ENCODE measurements around the gene WDR47. TPM values are rescaled to one million over a fixed set of nuclear protein-coding genes. Genes with fewer than 3 reads are reported as not detected.

Gene WDR47
- polyA plus RNA-seq, 2 of the 4 experiments (the other 2 are of a cell fraction), result 5.5 to 10.8 TPM

- peak overlapping the region; percentile 78 for H3K4me3 ChIP-seq
- peaks cover 12% of the 10 kb centered on the region for H3K4me1 ChIP-seq
- ATAC-seq, result peak; percentile 71 to 76
- peak overlapping the region; percentile 95 for H3K27ac ChIP-seq
- FAIRE-seq, result no peak
- POLR2A ChIA-PET, result interaction anchor here (1.2 to 3.0 kb wide), 3 partner anchors 11 to 14 kb away, joined by 5 to 51 read pairs (median 10); partner anchors contain the start of gene TAF13
- CTCF ChIA-PET, result interaction anchor here (0.5 to 2.8 kb wide), 18 partner anchors 8 to 577 kb away, joined by 3 to 20 read pairs (median 4); partner anchors contain the start of genes CLCC1 and TAF13
- TF ChIP-seq SREBF2 (IDR thresholded peaks at IDR 0.05) (no peak), RNF2 (IDR thresholded peaks at IDR 0.05; ENCODE audit: borderline replicate concordance, low read depth) (no peak), HEYL (CRISPR knock-in tag; IDR thresholded peaks at IDR 0.05) (no peak), RAD21 (conservative IDR thresholded peaks at IDR 0.05 in 1 of 2, IDR thresholded peaks at IDR 0.05 in 1 of 2) (peak; percentile 47 to 51), MAX (IDR thresholded peaks at IDR 0.05) (0 out of 2 replicates have a peak, but pooled peaks have one; percentile 16), SMC3 (IDR thresholded peaks at IDR 0.05) (peak; percentile 61), KDM5A (IDR thresholded peaks at IDR 0.05) (no peak), FOSL2 (IDR thresholded peaks at IDR 0.05) (no peak), FOSL2 (CRISPR knock-in tag; IDR thresholded peaks at IDR 0.05) (no peak), CHD4 (IDR thresholded peaks at IDR 0.05; ENCODE audit: borderline replicate concordance) (no peak), CTCF (IDR thresholded peaks at IDR 0.05) (peak; percentile 66)
- peak; percentile 70 to 85 for DNase-seq (ENCODE audit: low read depth in 1 of 2, low spot score in 1 of 2)
- no peaks in the 10 kb centered on the region for H3K9me3 ChIP-seq
- WGBS (ENCODE audit: missing lambda C conversion rate), result 25% methylated on average over 31 of the region's 31 CpGs
- H3K4me2 ChIP-seq, result peak overlapping the region; percentile 96
These were observed 47.5 kb upstream of the WDR47 start for GRCh38 chr1:109089242-109090015.

- CTCF ChIA-PET, result interaction anchor here (1.0 to 2.1 kb wide), 4 partner anchors 9 to 28 kb away, joined by 3 to 7 read pairs (median 6); partner anchors contain the start of gene TAF13
- ATAC-seq, result no peak
- Histone ChIP-seq H3K4me2 (no peak overlapping the region), H3K4me3 (no peak overlapping the region), H3K9me3 (no peaks in the 10 kb centered on the region), H3K4me1 (no peaks in the 10 kb centered on the region), H3K27ac (no peak overlapping the region)
- WGBS (ENCODE audit: missing lambda C conversion rate), result 86% methylated on average over 13 of the region's 13 CpGs
- POLR2A ChIA-PET, result interaction anchor here (0.5 kb wide), 1 partner anchor 43 kb away, joined by 4 read pairs; the partner anchor contains the start of gene WDR47
- DNase-seq (ENCODE audit: low read depth in 1 of 2, low spot score in 1 of 2), result no peak
- no peak for FAIRE-seq
- TF ChIP-seq FOSB (CRISPR knock-in tag; IDR thresholded peaks at IDR 0.05), result no peak
- TF ChIP-seq HOXA7 (CRISPR knock-in tag; IDR thresholded peaks at IDR 0.05), result no peak
- no peak for TF ChIP-seq CEBPB (IDR thresholded peaks at IDR 0.05)
- no peak for TF ChIP-seq BCL3 (IDR thresholded peaks at IDR 0.05)
- no peak for TF ChIP-seq JUN (IDR thresholded peaks at IDR 0.05)
- TF ChIP-seq EHMT2 (IDR thresholded peaks at IDR 0.05; ENCODE audit: low read depth), result no peak
- TF ChIP-seq GATA3 (IDR thresholded peaks at IDR 0.05; ENCODE audit: borderline replicate concordance), result no peak
- TF ChIP-seq HOXB13 (CRISPR knock-in tag; IDR thresholded peaks at IDR 0.05; ENCODE audit: low read depth), result no peak
- TF ChIP-seq NR3C1 (IDR thresholded peaks at IDR 0.05), result no peak
- TF ChIP-seq HOXB5 (CRISPR knock-in tag; IDR thresholded peaks at IDR 0.05), result no peak
- no peak for TF ChIP-seq REST (IDR thresholded peaks at IDR 0.05)
- no peak for TF ChIP-seq ATOH8 (CRISPR knock-in tag; IDR thresholded peaks at IDR 0.05; ENCODE audit: low read depth)
- TF ChIP-seq CBX2 (IDR thresholded peaks at IDR 0.05; ENCODE audit: borderline replicate concordance, low read depth), result no peak
- TF ChIP-seq ESRRA (IDR thresholded peaks at IDR 0.05; ENCODE audit: borderline replicate concordance, low read length), result no peak
- TF ChIP-seq HES2 (IDR thresholded peaks at IDR 0.05), result no peak
These were observed 42.9 kb upstream of the WDR47 start for GRCh38 chr1:109084563-109085517.

Data from A549 (cell line).